GM12891 (cell line): ENCODE measurements around the gene PPP2R5D.

Experiments
- DNase-seq: peaks from one replicate; pipeline ENCODE4 v3.0.0; 2011; ENCODE audit warnings: low spot score; ENCODE audit not compliant: insufficient read length
- FAIRE-seq: peaks from 2 replicates; lab custom pipeline; 2011; peaks lifted over from hg19 to GRCh38; lab: Jason Lieb, UNC
- PAX5 ChIP-seq: IDR thresholded peaks from 2 replicates; pipeline ENCODE4 v1.6.1; 2011; ENCODE audit warnings: low read length, moderate library complexity, mild to moderate bottlenecking; ENCODE audit not compliant: insufficient read depth, severe bottlenecking
- POLR2A ChIP-seq: IDR thresholded peaks from 2 replicates; pipeline ENCODE4 v1.6.1; 2011; ENCODE audit warnings: low read depth, low read length, control low read depth
- POLR2AphosphoS5 ChIP-seq: IDR thresholded peaks from 2 replicates; pipeline ENCODE4 v1.6.1; 2011; ENCODE audit warnings: low read depth, low read length, control low read depth
- POU2F2 ChIP-seq: IDR thresholded peaks from 2 replicates; pipeline ENCODE4 v1.6.1; 2011; ENCODE audit warnings: low read depth, mild to moderate bottlenecking, control low read depth, low read length, moderate library complexity
- SPI1 ChIP-seq: IDR thresholded peaks from 2 replicates; pipeline ENCODE4 v1.6.1; 2011; ENCODE audit warnings: low read depth, low read length, control low read depth
- TAF1 ChIP-seq: IDR thresholded peaks from 2 replicates; pipeline ENCODE4 v1.6.1; 2011; ENCODE audit warnings: low read depth, low read length, control low read depth

Gene PPP2R5D

GRCh38 chr6:43009124-43009523 lies 24.8 kb downstream of the PPP2R5D start:
- FAIRE-seq (peak; percentile 84), DNase-seq (peak; percentile 28)
- no peak for TF ChIP-seq POLR2AphosphoS5
- TF ChIP-seq POU2F2: no peak
- no peak for TF ChIP-seq POLR2A
- TF ChIP-seq SPI1: no peak
- TF ChIP-seq TAF1: no peak
- no peak for TF ChIP-seq PAX5

- FAIRE-seq (no peak), DNase-seq (no peak)
- TF ChIP-seq SPI1: no peak
- no peak for TF ChIP-seq POLR2AphosphoS5
- no peak for TF ChIP-seq POU2F2
- TF ChIP-seq TAF1: no peak
- no peak for TF ChIP-seq POLR2A
- no peak for TF ChIP-seq PAX5
Measured at GRCh38 chr6:43011207-43011606, 26.8 kb downstream of the PPP2R5D start.

GRCh38 chr6:43012364-43012763 lies 28.0 kb downstream of the PPP2R5D start:
- DNase-seq (no peak), FAIRE-seq (no peak)
- no peak for TF ChIP-seq POU2F2
- no peak for TF ChIP-seq POLR2A
- TF ChIP-seq POLR2AphosphoS5: no peak
- TF ChIP-seq TAF1: no peak
- no peak for TF ChIP-seq PAX5
- TF ChIP-seq SPI1: no peak

GRCh38 chr6:43013097-43013842 lies 28.9 kb downstream of the PPP2R5D start:
- TF ChIP-seq TAF1 (no peak; the same call in 1 of the 2 replicates), POLR2AphosphoS5 (no peak), PAX5 (no peak), SPI1 (no peak), POLR2A (no peak), POU2F2 (no peak)
- DNase-seq: peak; percentile 24
- FAIRE-seq: no peak

GRCh38 chr6:43013843-43014433 lies 29.6 kb downstream of the PPP2R5D start, which contains the start of the genes KLHDC3 and MEA1:
Gene KLHDC3, plus strand, starts transcription at chr6:43014249. Its CDS starts 2,944 bp downstream, at chr6:43017193.
Gene MEA1, minus strand, starts transcription at chr6:43013946. Its CDS starts 133 bp downstream, at chr6:43013813.
- TF ChIP-seq POU2F2 (no peak), POLR2AphosphoS5 (no peak), PAX5 (no peak), SPI1 (no peak), TAF1 (no peak), POLR2A (no peak)
- peak; percentile 97 for DNase-seq
- peak; percentile 99 for FAIRE-seq

- DNase-seq (no peak), FAIRE-seq (no peak)
- TF ChIP-seq TAF1: no peak
- no peak for TF ChIP-seq POLR2A
- TF ChIP-seq POU2F2: no peak
- TF ChIP-seq SPI1: no peak
- no peak for TF ChIP-seq PAX5
Measured at GRCh38 chr6:43014434-43014909, 30.1 kb downstream of the PPP2R5D start.

- TF ChIP-seq SPI1: no peak
- TF ChIP-seq POU2F2: no peak
- no peak for TF ChIP-seq TAF1
- no peak for TF ChIP-seq POLR2A
- TF ChIP-seq PAX5: no peak
- no peak for TF ChIP-seq POLR2AphosphoS5
- FAIRE-seq: no peak
- no peak for DNase-seq
Measured at GRCh38 chr6:43016176-43016942, 32.0 kb downstream of the PPP2R5D start.

GRCh38 chr6:43016943-43017334 lies 32.6 kb downstream of the PPP2R5D start:
- DNase-seq (no peak), FAIRE-seq (no peak)
- TF ChIP-seq SPI1: no peak
- TF ChIP-seq POU2F2: no peak
- TF ChIP-seq TAF1: no peak
- TF ChIP-seq PAX5: no peak
- TF ChIP-seq POLR2AphosphoS5: no peak
- TF ChIP-seq POLR2A: no peak

GRCh38 chr6:43019152-43019551 lies 34.8 kb downstream of the PPP2R5D start:
- no peak for FAIRE-seq
- TF ChIP-seq POLR2A (no peak), POU2F2 (no peak), TAF1 (no peak), SPI1 (no peak), PAX5 (no peak)
- DNase-seq: no peak
